Right lobe of liver (tissue), 4 donors: ENCODE results near the gene DDX20.

Experiments used
- POLR2A ChIP-seq: fragments of 450-650 bp; IDR thresholded peaks from one replicate; pipeline ENCODE4 v1.6.1; 2017; ENCODE audit warnings: antibody characterized with exemption, mild to moderate bottlenecking
- TF ChIP-seq, protein P1 (sequence below), 4 donors: fragments of 200-600 bp in 3 of 4; fragments of 450-650 bp in 1 of 4; IDR thresholded peaks; one replicate each; pipeline versions ENCODE4 v1.5.1 to v1.8.0; 2016 to 2022; ENCODE audit warnings: antibody characterized with exemption in 4 of 4, mild to moderate bottlenecking in 2 of 4
- donor health status: DM: no; HTN: no; CAD: no.
- donor health status: DM: no; HTN: no; CAD: no.
- donor health status: DM: no; HTN: yes; CAD: no.

DNA sequence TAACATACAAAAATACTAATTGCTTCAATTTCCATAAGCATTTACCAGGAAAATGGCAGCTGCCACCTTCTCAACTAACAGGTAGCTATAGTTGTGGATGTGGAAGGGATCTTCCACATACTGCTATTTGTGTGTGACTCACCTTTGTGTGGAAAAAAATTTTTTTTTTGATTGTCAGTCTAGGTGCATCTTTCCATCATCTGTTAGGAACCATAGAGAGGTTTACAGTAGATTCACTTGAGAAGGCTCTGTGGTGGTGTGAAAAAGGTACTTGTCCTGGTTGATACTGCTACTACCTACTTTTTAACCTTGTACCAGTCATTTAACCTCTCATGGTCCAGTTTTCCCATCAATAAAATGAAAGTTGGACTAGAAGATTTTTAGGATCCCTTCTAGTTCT, 12.9 kb downstream of the DDX20 start:
- TF ChIP-seq POLR2A = no peak
- TF ChIP-seq, protein P1, sequence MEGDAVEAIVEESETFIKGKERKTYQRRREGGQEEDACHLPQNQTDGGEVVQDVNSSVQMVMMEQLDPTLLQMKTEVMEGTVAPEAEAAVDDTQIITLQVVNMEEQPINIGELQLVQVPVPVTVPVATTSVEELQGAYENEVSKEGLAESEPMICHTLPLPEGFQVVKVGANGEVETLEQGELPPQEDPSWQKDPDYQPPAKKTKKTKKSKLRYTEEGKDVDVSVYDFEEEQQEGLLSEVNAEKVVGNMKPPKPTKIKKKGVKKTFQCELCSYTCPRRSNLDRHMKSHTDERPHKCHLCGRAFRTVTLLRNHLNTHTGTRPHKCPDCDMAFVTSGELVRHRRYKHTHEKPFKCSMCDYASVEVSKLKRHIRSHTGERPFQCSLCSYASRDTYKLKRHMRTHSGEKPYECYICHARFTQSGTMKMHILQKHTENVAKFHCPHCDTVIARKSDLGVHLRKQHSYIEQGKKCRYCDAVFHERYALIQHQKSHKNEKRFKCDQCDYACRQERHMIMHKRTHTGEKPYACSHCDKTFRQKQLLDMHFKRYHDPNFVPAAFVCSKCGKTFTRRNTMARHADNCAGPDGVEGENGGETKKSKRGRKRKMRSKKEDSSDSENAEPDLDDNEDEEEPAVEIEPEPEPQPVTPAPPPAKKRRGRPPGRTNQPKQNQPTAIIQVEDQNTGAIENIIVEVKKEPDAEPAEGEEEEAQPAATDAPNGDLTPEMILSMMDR (IDR thresholded peaks at IDR 0.05) = no peak
